ENCODE results near the gene MKI67.
A peak's percentile ranks its signal among the peaks of the same experiment; 100 is the strongest.

Gene MKI67

DNA sequence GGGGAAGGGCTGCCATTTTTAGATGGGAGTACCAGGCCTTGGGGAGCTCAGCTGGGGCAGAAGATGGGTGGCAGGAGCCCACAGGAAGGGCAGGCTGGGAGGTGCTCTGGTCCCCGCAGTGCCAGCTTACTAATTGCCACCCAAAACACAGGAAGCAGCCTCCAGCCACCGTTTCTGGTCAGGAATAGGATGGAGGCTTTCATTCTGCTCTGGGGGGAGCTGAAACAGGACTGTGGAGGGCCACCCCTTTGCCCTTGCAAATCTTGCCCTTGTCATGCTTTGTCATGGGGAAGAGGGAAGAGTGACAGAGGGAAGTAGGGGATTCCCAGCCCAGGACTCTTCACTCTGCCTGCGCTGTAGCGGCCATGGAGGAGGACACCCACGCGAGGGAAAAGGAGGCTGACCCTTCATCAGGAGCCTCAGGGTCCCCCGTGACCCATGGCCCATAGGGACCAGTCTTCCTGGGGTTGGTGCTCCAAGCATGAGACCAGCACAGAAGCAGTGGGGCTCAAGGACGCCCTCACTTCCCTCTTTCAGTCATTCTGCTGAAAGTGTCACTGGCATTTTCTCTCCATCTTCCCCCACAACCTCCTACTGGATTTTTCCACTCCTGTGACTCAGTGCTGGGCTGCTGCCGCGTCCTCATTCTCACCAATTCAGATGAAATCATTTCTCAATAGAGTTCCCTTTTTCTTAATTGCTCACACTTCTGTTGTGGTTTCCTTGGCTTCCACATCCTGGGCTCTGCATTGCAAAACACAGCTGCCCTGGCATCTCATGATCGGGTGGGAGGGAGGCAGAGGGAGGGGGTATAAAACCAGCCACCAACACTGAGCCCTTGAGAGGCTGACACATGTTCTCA lies 61.9 kb downstream of the MKI67 start:
- DNase-seq, result no peak

- no peak for DNase-seq
Observed at GRCh38 chr10:128063736-128064107, 62.5 kb downstream of the MKI67 start.

DNA sequence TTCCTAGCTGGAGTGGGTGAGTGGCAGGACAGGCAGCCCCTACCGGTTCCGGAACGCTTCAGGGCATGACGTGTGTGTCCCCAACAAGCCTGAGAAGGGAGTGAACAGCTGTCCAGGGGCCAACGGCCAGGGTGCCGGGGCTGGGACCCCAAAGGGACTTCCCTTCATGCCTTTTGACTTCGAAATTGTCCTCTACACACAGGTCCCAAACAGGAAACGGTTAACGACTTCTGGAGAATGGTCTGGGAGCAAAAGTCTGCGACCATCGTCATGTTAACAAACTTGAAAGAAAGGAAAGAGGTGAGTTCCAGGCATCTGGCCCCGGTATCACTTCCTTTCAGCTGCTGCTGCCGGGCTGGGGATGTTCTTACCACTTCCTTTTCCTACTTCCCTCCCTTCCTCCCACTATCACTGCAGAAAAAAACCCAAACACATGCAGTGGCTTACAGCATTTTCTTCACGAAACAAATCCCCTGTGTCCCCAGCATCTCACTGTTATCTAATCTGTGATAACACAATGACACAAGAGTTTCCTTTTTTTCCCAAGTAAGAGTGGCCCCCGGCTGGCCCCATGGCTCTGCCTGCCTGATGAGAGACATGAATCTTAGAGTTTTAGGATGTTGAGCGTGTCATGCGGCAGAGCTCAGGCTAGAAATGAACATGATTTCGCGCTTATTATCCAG lies 63.2 kb downstream of the MKI67 start:
- peak; percentile 15 for DNase-seq

GRCh38 chr10:128062331-128062880 lies 63.8 kb downstream of the MKI67 start:
- no peak for DNase-seq

DNA sequence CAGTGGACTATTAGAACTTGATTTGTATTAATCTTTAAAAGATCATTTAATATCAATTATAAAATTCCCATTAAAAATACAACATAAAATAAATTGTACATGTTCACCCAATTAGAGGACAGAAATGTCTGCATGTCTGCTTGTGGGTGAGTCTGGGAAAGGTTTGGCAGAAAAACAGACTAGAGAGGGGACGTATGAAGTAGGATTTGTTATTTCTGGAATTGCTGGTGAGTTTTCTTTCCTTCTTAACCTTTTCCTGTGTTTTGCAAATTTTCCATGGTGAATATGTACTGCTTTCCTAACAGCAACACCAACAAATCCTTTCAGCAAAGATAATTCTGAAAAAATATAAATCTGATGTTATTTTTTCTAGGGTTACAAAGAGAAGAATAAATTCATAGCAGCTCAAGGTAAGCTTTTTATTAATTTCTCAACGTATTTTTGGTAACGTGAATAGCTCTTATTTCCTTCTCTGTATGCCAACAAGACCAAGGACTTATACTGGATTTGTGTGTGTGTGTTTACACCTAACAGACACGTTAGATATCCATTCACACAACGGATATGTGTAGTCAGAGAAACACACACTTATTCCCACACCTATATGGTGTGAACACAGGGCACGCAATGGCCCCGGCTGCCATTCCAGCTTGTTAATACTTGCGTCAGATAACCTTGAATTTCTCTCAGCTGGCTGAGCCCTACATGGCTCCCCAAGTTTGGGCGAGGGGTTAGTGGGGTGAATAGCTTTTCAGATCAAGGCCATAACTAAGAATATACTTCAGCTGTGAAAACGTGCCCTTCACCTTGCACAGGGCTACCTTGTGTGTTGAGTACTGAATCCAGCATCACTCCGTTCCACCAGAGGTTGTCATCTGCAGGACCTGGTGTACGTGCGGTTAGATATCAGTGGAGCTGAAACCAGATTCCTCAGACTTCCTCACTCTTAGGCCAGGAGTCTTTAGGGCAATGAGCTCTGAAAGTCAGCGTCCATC lies 64.6 kb downstream of the MKI67 start:
- no peak for DNase-seq

DNA sequence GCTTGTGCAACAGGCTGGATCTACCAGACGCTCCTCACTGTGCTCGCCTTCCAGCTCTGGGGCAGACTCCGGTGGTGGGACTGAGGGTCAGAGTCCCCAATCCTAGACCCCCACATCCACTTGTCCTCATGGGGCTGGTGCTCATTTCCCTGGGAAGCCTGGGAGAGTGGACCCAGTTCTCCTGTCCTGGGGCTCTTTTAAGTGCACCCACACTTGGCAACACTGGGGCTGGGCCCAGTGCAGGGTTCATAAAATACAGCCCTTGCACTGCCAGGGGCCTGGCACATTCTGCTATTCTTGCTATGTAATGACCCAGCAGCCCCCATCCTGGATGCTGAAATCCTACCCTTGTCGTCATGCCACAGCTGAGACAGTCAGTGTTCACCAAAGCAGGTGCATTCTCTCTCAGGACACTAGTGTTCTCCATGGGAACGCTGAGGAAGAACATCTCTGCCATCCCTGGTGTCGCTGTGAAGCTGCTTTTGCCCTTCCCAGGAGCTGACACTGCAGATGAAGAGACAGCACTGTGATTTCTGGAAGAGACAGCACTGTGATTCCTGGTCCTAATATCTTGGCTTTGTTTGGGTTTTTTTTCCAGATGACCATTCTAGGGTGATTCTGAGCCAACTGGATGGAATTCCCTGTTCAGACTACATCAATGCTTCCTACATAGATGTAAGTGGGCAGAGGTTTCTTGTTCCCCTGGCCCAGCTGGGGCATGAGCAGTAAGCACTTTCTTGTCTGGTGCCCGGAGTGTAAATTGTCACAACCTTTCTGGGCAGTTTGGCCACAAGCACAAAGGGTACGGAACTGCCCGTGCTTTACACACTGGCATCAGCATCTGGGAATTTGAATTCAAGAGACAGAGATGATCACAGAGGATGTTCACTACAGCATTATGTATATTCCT lies 65.6 kb downstream of the MKI67 start:
- DNase-seq, result no peak

DNA sequence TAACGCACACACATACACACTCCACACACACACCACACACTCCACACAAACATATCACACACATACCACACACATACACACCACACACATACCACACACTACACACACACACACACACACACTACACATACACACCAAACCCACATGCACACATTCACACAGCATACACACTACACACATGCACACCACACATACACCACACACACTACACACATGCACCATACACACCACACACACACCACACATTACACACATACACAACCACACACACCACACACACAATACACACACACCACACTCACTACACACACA lies 66.3 kb downstream of the MKI67 start:
- no peak for DNase-seq

- no peak for DNase-seq
Observed at GRCh38 chr10:128059266-128059981, 66.8 kb downstream of the MKI67 start.

DNA sequence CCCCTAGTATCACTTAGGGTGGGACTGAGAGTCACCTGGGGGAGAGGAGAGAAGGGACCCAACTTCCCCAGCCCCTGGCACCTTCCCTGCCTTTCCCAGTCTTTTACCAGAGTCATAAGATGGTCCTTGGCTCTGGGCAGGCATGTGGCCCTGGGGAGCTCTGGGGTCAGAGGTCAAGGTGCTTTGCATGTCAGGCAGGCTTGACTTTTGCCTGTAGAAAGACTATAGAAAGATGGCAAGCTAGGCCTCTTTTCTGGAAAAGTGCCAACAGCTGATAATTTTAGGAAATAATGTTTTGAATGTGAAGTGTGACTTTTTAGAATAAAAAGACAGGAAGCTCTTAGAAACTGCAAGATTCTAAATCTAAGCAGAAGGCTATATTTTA lies 67.5 kb downstream of the MKI67 start:
- no peak for DNase-seq

DNA sequence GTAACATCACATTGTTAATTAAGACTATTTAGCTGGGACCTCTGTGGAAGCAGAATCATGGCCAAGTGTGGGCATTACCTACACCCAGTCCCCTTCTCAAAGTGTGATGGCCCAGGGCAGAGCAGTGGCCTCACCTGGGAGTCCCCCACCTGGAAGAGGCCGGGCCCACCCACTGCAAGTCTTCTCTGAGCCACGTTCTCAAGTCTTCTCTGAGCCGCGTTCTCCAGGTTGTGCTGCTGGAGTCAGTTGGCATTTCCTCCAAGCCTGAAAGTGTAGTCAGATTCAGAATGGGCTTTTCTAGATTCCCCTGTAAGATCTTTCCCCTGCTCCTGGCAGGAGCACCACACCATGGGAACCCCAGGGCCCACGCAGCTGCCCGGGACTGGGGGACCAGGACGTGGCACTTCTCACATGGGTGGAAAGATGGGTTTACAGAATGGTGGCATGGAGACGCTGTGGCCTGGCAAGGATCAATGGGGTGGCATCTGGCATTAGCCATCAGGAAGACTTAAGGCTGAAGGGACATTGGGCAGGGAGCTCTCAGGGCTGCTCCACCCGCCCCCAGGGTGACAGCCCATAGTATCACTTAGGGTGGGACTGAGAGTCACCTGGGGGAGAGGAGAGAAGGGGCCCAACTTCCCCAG lies 68.0 kb downstream of the MKI67 start:
- DNase-seq, result no peak

DNA sequence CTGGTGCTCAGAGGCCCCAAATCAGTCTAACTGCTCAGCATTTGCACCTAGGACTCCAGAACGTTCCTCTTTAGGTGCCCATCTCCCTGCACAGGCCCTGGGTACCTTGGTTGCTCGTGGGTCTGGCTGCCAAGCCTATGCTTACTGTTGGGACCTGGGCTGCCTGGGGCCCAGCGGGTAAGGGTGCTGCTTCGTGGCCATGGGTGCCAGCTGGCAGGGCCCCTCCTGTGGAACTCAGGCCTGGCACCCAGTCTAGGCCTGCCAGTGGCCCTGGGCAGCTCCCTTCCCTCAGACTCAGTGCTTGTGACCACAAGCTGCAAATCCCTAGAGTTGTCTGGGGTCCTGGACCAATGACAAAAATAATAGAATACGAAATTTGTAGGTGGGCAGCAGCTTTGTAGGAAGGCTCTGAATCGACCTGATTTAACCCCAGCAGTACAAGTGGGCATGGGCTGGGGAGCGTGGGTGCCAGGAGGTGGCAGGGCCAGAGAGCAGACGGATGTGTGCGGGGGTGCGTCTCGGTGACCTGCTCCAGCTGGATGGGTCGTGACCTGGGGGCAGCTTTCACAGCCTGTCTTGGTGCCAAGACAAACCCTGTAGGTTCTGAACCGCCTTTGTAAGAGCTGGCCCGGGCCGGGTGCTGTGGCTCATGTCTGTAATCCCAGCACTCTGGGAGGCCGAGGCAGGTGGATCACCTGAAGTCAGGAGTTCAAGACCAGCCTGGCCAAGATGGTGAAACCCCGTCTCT lies 69.7 kb downstream of the MKI67 start:
- no peak for DNase-seq

- DNase-seq, result no peak
Observed at GRCh38 chr10:128055061-128055868, 71.0 kb downstream of the MKI67 start.

GRCh38 chr10:128054163-128054970 lies 71.9 kb downstream of the MKI67 start:
- DNase-seq, result no peak

GRCh38 chr10:128053356-128053755 lies 72.9 kb downstream of the MKI67 start:
- DNase-seq, result no peak

DNA sequence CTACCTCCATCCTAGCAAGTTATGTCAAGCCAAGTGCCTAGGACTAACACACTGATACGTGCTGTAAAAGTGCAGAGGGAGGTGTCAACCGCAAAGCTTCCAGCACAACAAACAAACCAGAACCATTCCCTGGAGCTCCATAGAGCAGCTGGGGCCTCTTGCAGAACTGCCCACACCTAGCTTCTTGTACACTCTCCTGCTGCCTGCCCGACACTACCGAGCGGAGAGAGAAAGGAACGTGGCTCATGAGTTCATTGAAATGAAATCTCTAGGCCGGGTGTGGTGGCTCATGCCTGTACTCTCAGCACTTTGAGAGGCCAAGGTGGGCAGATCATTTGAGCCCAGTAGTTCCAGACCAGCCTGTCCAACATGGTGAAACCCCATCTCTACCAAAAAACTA lies 73.5 kb downstream of the MKI67 start:
- DNase-seq, result no peak

DNA sequence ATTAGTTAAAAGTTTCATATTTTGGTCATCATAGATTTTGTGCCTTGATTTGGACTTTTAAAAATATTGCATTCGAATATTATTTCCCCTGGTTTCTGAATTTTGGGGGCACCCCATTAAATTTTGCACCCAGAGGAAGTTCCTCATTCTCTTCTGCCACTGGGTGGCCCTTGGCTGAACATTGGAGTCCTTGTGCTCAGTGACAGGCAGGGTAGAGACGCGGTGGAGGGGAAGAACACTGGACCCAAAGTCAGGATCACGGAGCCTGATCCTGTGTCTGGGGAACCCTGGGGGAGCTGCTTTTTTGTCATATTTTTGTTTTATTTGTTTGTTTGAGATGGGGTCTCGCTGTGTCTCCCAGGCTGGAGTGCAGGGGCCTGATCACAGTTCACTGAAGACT lies 74.7 kb downstream of the MKI67 start:
- no peak for DNase-seq

GRCh38 chr10:128050936-128051335 lies 75.3 kb downstream of the MKI67 start:
- DNase-seq, result no peak

DNA sequence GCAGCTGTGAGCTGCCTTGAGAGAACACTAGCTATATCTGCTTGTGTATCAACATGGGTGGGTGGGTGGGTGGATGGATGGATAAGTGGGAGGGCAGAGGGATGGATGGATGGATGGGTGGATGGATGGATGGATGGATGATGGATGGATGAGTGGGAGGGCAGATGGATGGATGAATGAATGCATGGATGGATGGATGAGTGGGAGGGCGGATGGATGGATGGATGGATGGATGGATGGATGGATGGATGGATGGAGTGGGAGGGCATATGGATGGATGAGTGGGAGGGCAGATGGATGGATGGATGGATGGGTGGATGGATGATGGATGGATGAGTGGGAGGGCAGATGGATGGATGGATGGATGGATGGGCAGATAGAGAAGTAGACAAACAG lies 76.1 kb downstream of the MKI67 start:
- DNase-seq, result no peak
